Stimulated activated naive B cell treated with anti-CD40 and anti-IgM and Interleukin-4, amounts not matched to agents 10 μg/mL and 1 μg/mL and 100 μg/mL, for 72 hours (primary cell): Measurements from ENCODE around the gene BCL6B.

Source experiments
- ATAC-seq, 2 donors: fragments of 150-1000 bp; cut with Tn5 transposase; replicated peaks; 2 replicates each; pipeline ENCODE4 v1.10.0; 2021; ENCODE audit warnings: moderate library complexity in 1 of 2
- DNase-seq: peaks from one replicate; pipeline ENCODE4 v3.0.0; 2021
- H3K27ac Mint-ChIP-seq: one replicate; pipeline ENCODE4 v1.8.0; 2022; ENCODE audit warnings: mild to moderate bottlenecking, mixed read lengths
- H3K27me3 Mint-ChIP-seq, 2 donors: one replicate each; pipeline ENCODE4 v1.8.0; 2022; ENCODE audit warnings: mixed read lengths in 2 of 2
- H3K36me3 Mint-ChIP-seq, 2 donors: one replicate each; pipeline ENCODE4 v1.8.0; 2022; ENCODE audit warnings: mixed read lengths in 2 of 2, mild to moderate bottlenecking in 1 of 2
- H3K4me1 Mint-ChIP-seq, 2 donors: one replicate each; pipeline ENCODE4 v1.8.0; 2022; ENCODE audit warnings: mixed read lengths in 2 of 2, mild to moderate bottlenecking in 1 of 2
- H3K4me3 Mint-ChIP-seq, 2 donors: one replicate each; pipeline ENCODE4 v1.8.0; 2022; ENCODE audit warnings: mild to moderate bottlenecking in 2 of 2, mixed read lengths in 2 of 2, moderate library complexity in 1 of 2
- H3K9me3 Mint-ChIP-seq, 2 donors: one replicate each; pipeline ENCODE4 v1.8.0; 2022; ENCODE audit warnings: mixed read lengths in 2 of 2, mild to moderate bottlenecking in 1 of 2

BCL6B gene

GRCh38 chr17:6998855-6999508, 23.9 kb upstream of the BCL6B start:
- Mint-ChIP-seq H3K4me1 (peaks cover 10 to 18% of the 10 kb centered on the region in 2 donors), H3K9me3 (no peaks in the 10 kb centered on the region), H3K27me3 (no peaks in the 10 kb centered on the region), H3K36me3 (peaks cover 46 to 71% of the 10 kb centered on the region in 2 donors), H3K27ac (peak overlapping the region; percentile 11), H3K4me3 (no peak overlapping the region)
- no peak for ATAC-seq
- DNase-seq = no peak

- H3K4me1 Mint-ChIP-seq = peaks cover 25 to 28% of the 10 kb centered on the region in 2 donors
- H3K27me3 Mint-ChIP-seq = no peaks in the 10 kb centered on the region
- no peaks in the 10 kb centered on the region for H3K9me3 Mint-ChIP-seq
- H3K27ac Mint-ChIP-seq = peak overlapping the region; percentile 10
- no peak overlapping the region for H3K4me3 Mint-ChIP-seq
- peaks cover 44 to 69% of the 10 kb centered on the region in 2 donors for H3K36me3 Mint-ChIP-seq
- DNase-seq (no peak), ATAC-seq (no peak)
Measured at GRCh38 chr17:7001318-7001961, 21.4 kb upstream of the BCL6B start.

- peaks cover 46 to 66% of the 10 kb centered on the region in 2 donors for H3K36me3 Mint-ChIP-seq
- DNase-seq (no peak), ATAC-seq (no peak)
- no peaks in the 10 kb centered on the region for H3K27me3 Mint-ChIP-seq
- no peaks in the 10 kb centered on the region for H3K9me3 Mint-ChIP-seq
- no peak overlapping the region for H3K27ac Mint-ChIP-seq
- H3K4me3 Mint-ChIP-seq = no peak overlapping the region
- peaks cover 32 to 35% of the 10 kb centered on the region in 2 donors for H3K4me1 Mint-ChIP-seq
Measured at GRCh38 chr17:7002288-7003047, 20.4 kb upstream of the BCL6B start.

GRCh38 chr17:7003745-7004144, 19.1 kb upstream of the BCL6B start:
- peaks cover 40 to 56% of the 10 kb centered on the region in 2 donors for H3K36me3 Mint-ChIP-seq
- H3K27me3 Mint-ChIP-seq = no peaks in the 10 kb centered on the region

GRCh38 chr17:7004398-7005253, 18.2 kb upstream of the BCL6B start:
- H3K36me3 Mint-ChIP-seq = peaks cover 40 to 57% of the 10 kb centered on the region in 2 donors
- H3K4me1 Mint-ChIP-seq = peaks cover 32 to 43% of the 10 kb centered on the region in 2 donors
- ATAC-seq (peak; percentile 97 to 98), DNase-seq (no peak)
- peak overlapping the region; percentile 51 for H3K27ac Mint-ChIP-seq
- no peaks in the 10 kb centered on the region for H3K27me3 Mint-ChIP-seq
- H3K4me3 Mint-ChIP-seq = no peak overlapping the region
- H3K9me3 Mint-ChIP-seq = no peaks in the 10 kb centered on the region

More at GRCh38 chr17:7003745-7004144, 19.1 kb upstream of the BCL6B start:
- DNase-seq (no peak), ATAC-seq (no peak)
- Mint-ChIP-seq H3K4me1 (peaks cover 30 to 36% of the 10 kb centered on the region in 2 donors), H3K4me3 (no peak overlapping the region), H3K27ac (no peak overlapping the region), H3K9me3 (no peaks in the 10 kb centered on the region)

- Mint-ChIP-seq H3K4me1 (peaks cover 37 to 49% of the 10 kb centered on the region in 2 donors), H3K4me3 (no peak overlapping the region), H3K27ac (no peak overlapping the region), H3K27me3 (no peaks in the 10 kb centered on the region), H3K9me3 (no peaks in the 10 kb centered on the region), H3K36me3 (peaks cover 36 to 56% of the 10 kb centered on the region in 2 donors)
- ATAC-seq (no peak), DNase-seq (no peak)
Measured at GRCh38 chr17:7005716-7006115, 17.1 kb upstream of the BCL6B start.

- peaks cover 27 to 48% of the 10 kb centered on the region in 2 donors for H3K36me3 Mint-ChIP-seq
- H3K9me3 Mint-ChIP-seq = no peaks in the 10 kb centered on the region
- ATAC-seq (no peak), DNase-seq (no peak)
- peak overlapping the region; percentile 25 for H3K27ac Mint-ChIP-seq
- no peaks in the 10 kb centered on the region for H3K27me3 Mint-ChIP-seq
- no peak overlapping the region for H3K4me3 Mint-ChIP-seq
- H3K4me1 Mint-ChIP-seq = peaks cover 36 to 55% of the 10 kb centered on the region in 2 donors
Measured at GRCh38 chr17:7007143-7007542, 15.7 kb upstream of the BCL6B start.

- Mint-ChIP-seq H3K36me3 (peaks cover 37 to 51% of the 10 kb centered on the region in 2 donors), H3K9me3 (no peaks in the 10 kb centered on the region), H3K27ac (peak overlapping the region; percentile 56), H3K4me1 (peaks cover 25 to 65% of the 10 kb centered on the region in 2 donors), H3K4me3 (peak overlapping the region; percentile 98 to 100), H3K27me3 (no peaks in the 10 kb centered on the region)
- ATAC-seq = no peak
- no peak for DNase-seq
Measured at GRCh38 chr17:7010523-7010922, 12.3 kb upstream of the BCL6B start.

- no peak overlapping the region for H3K27ac Mint-ChIP-seq
- ATAC-seq (no peak), DNase-seq (no peak)
- peaks cover 41 to 52% of the 10 kb centered on the region in 2 donors for H3K36me3 Mint-ChIP-seq
- H3K27me3 Mint-ChIP-seq = no peaks in the 10 kb centered on the region
- H3K9me3 Mint-ChIP-seq = no peaks in the 10 kb centered on the region
- peak overlapping the region; percentile 98 to 100 for H3K4me3 Mint-ChIP-seq
- peaks cover 26 to 65% of the 10 kb centered on the region in 2 donors for H3K4me1 Mint-ChIP-seq
Measured at GRCh38 chr17:7011415-7011814, 11.4 kb upstream of the BCL6B start.

- peaks cover 30 to 65% of the 10 kb centered on the region in 2 donors for H3K4me1 Mint-ChIP-seq
- no peak for ATAC-seq
Measured at GRCh38 chr17:7011942-7012254, 11.0 kb upstream of the BCL6B start.

GRCh38 chr17:7014261-7014994, 8.4 kb upstream of the BCL6B start:
- H3K9me3 Mint-ChIP-seq = no peaks in the 10 kb centered on the region
- H3K27me3 Mint-ChIP-seq = no peaks in the 10 kb centered on the region
- peak; percentile 86 to 88 for ATAC-seq
- peaks cover 42 to 57% of the 10 kb centered on the region in 2 donors for H3K36me3 Mint-ChIP-seq
- peaks cover 40 to 72% of the 10 kb centered on the region in 2 donors for H3K4me1 Mint-ChIP-seq
- peak; percentile 97 for DNase-seq
- peak overlapping the region; percentile 99 for H3K27ac Mint-ChIP-seq
- H3K4me3 Mint-ChIP-seq = peak overlapping the region; percentile 98 to 100

More at GRCh38 chr17:7011942-7012254, 11.0 kb upstream of the BCL6B start:
- Mint-ChIP-seq H3K4me3 (peak overlapping the region; percentile 98 to 100), H3K27me3 (no peaks in the 10 kb centered on the region), H3K9me3 (no peaks in the 10 kb centered on the region), H3K36me3 (peaks cover 44 to 56% of the 10 kb centered on the region in 2 donors), H3K27ac (peak overlapping the region; percentile 99)
- DNase-seq = no peak

- peak overlapping the region; percentile 98 for H3K27ac Mint-ChIP-seq
- peak; percentile 76 for DNase-seq
- peak; percentile 41 to 44 for ATAC-seq
- no peaks in the 10 kb centered on the region for H3K27me3 Mint-ChIP-seq
- peak overlapping the region; percentile 94 to 100 for H3K4me3 Mint-ChIP-seq
- H3K4me1 Mint-ChIP-seq = peaks cover 40 to 64% of the 10 kb centered on the region in 2 donors
- no peaks in the 10 kb centered on the region for H3K9me3 Mint-ChIP-seq
- peaks cover 37 to 53% of the 10 kb centered on the region in 2 donors for H3K36me3 Mint-ChIP-seq
Measured at GRCh38 chr17:7014995-7015958, 7.6 kb upstream of the BCL6B start.
